GM21447 (cell line): ENCODE measurements around the gene MYL6B.
"Not testable (repeated sequence)": the region's sequence is repeated elsewhere in the genome, so short reads cannot be mapped to it uniquely, and the experiment has no call there.

ENCODE experiments used
- ATAC-seq: cut with Tn5 transposase; IDR thresholded peaks from one replicate; pipeline ENCODE4 v1.9.1; 2021; ENCODE audit not compliant: unreplicated experiment

Gene MYL6B

DNA sequence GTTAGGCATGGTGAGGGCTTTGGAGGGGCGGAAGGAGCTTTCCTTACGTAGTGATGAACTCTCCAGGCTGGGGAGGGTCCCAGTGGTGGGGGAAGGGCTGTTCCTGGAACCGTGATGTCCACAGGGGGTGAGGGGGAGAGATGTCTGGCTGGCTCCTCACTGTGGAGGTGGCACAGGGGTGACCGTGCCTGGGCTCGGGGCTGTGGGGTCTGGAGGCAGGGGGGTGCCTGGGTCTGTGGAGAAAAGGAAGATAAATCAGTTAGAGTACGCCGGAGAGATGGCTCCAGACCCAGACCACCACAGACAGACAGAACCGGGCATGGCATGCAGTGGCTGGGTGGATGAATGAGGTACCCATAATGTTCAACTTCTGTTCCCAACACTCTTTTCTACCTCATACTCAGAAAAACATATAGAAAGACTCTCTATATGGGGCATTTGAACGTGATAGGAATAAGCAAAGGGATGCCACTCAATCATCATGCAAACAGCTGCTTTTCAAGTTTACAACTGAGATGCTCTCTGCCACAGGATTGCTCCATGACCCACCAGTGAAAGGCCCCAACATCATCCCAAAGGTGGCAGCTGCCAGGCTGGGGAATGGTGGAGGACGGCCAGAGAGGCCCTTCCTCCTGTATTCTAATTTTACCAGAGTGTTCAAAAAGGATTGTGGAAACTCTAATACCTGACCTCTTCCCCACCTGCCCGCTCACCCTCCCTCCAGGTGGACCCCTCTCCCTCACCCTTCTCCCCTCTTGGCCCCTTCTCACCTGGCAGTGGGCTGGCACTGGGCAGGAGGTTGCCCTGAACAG, 11.4 kb downstream of the MYL6B start:
- ATAC-seq: no peak

GRCh38 chr12:56164345-56164729, 11.9 kb downstream of the MYL6B start:
- ATAC-seq: no peak

DNA sequence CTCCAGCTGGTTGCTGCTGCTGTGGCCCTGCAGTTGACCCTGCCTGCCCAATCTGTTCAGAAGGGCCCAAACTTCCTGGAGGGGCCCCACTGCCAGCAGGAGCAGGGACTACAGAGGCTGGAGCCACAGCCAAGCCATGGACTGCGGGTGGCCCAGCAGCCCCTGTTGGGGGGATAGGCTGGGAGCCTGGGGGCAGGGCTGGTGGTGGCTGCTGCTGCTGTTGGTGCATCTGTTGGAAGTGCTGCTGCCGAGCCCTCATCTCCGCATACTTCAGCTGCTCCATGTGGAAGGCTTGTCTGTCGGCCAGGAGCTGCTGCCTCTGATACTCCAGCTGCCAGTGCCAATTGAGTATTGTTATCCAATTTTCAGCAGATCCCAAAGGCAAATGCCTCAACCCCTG, 13.0 kb downstream of the MYL6B start:
- no peak for ATAC-seq

DNA sequence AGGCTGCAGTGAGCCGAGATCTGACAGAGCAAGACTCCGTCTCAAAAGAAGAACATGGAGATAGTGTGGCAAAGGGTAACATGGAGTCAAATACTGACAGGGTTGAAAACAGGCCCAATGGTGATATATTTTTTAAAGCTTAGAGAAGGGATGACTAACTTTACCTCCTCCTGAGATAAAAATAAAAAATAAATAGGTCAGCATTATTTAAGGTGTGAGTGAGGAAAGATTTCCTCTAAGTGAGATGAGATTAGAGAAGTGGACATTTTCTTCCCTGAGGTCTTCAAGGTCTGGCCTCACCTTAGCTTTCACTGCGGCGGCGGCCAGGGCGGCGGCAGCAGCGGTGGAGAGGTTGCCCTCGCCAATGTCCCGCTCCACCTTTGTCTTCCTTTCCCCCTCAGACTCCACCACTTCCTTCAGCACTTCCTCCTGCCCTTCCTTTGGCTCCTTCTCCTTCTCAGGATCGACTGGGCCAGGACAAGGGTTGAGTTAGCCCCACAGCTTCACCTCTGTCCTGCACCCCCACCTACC, 16.9 kb downstream of the MYL6B start:
- ATAC-seq: no peak

DNA sequence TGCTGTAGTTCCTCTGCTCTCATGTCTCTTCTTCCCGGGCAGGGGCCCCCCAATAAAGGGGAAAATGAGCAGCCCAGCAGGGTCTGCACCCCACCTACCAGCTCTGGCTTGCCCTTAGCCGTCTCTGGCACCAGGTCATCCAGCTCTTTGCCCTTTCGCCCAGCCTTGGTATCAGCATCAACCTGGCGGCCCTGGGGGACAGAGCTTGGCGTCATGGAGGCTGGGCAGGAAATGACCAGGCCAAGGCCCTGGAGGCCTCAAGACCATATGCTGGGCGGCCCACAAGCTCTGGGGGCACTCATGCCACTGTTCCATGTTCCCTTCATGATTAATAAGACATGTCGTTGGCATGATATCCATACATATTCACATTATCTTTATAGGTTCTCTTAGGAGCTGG, 20.5 kb downstream of the MYL6B start:
- ATAC-seq: no peak

DNA sequence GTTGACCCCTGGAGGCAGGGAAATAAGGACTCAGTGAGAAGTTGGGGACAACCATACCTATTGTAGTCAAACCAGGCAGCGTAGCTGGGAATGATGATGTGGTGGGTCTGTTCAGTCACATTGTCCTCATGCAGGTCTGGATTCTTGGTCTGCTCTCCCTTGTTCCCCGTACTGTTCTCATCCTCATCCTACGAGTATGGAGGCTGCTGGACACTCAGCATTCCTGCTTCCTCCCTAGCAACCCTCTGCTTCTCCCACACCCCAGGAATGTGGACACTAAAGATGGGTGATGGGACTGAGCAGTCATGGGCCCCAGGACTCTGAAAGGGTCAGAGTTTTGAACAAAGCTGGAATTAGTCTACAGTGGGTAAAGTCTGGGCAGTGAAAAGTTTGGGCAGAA, 26.0 kb downstream of the MYL6B start:
- no peak for ATAC-seq

DNA sequence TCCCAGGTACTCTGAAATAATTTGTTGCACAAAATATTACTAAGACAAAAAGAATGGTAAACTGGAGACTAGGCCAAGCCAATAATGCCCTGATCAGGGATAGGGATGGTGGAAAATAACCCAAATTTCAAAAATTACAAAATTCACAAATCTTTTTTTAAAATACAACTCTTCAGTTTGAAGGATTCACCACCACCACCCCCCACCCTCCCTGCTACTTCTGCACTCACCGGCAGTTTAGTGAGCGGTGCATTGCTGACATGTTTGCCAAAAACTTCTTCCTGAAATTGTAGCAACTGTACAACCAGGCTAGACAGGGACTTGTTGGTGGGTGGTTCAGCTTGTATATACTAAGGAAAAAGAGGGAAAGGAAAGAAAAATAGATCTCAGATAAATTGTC, 34.6 kb downstream of the MYL6B start:
- no peak for ATAC-seq

GRCh38 chr12:56188131-56188777, 35.9 kb downstream of the MYL6B start:
- ATAC-seq: no peak

GRCh38 chr12:56188778-56189098, 36.4 kb downstream of the MYL6B start:
- no peak for ATAC-seq

DNA sequence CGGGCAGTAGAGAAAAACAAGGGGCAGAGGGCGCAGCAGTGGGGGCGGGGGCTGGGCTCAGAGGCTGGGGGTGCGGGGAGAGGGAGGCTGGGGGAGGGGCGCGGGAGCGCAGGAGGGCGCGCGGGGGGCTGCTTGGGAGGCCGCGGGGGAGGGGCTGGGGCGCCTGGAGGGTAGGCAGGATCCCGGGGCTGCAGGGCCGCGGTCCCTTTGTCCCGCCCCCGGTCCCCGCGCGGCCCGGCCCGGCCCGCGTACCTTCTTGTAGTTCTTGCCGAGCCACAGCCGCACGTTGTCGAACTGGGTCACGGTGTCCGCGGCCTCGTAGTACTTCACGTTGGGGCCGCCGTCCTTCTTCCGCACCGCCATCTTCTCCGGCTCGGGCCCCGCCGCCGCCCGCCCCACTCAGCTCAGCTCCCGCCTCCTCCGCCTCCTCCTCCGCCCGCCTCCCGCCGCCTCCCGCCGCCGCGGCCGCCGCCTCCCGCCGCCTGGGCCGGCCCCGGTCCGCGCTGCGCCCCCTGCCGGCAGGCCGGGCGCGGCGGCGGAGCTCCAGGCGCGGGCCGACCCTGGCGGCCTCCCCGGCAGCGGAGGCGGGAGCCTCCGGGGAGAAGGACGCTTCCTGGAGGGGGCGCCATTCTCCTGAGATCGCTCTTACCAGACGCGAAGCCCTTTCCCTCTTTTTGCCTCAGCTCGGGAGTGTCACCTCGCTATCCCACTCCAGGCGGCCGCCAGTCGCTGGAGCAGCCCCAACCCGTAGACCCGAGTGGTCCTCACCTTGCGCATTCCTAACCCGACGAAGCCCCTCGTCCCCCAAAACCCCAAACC, 36.9 kb downstream of the MYL6B start, which contains the start of gene SMARCC2:
TSS of gene SMARCC2 (minus strand) at position 385 of the 819 bp plus-strand sequence. CDS start at position 363, 22 bp downstream.
- peak; percentile 46 for ATAC-seq

- ATAC-seq: peak; percentile 42
These were observed 37.7 kb downstream of the MYL6B start for GRCh38 chr12:56189918-56190694.

DNA sequence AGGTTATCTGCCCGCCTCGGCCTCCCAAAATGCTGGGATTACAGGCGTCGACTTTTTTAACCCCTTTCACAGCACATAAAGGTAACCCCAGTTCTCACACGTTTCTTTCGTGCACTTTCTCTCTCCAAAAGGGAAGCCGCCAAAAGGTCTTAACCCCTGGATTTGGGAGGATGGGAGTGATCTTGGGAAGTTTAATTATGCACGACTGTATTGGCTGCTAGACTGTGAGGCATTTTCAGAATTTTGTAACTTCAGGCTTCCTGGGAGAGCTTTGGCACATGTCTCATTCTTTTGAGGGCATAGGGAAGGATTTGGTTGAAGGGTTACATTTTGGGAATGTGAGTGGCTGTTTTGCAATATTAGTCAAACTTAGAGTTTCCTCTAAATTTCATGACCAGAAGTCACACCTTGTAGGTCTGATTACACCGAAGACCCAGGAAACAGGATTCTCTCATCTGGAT, 38.3 kb downstream of the MYL6B start:
- no peak for ATAC-seq

DNA sequence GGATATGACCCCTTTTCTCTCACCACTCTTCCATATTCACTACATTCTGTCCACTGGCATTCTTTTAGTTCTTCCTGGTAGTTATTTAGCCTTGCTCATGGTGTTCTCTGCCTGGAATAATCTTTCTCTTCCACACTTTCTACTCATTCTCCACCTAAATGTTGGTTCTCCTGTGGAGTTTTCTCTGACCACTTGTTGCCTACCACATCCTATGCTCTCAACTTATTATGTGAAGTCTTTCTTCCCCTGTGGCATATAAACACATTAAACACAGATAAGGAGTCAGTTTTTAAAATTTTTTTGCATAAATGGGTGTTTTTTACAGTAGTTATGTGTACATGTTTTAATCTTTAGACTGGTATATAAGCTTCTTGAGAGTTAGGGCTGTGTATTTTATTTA, 40.2 kb downstream of the MYL6B start:
- ATAC-seq: no peak

- ATAC-seq: no peak
These were observed 40.7 kb downstream of the MYL6B start for GRCh38 chr12:56193025-56193578.

DNA sequence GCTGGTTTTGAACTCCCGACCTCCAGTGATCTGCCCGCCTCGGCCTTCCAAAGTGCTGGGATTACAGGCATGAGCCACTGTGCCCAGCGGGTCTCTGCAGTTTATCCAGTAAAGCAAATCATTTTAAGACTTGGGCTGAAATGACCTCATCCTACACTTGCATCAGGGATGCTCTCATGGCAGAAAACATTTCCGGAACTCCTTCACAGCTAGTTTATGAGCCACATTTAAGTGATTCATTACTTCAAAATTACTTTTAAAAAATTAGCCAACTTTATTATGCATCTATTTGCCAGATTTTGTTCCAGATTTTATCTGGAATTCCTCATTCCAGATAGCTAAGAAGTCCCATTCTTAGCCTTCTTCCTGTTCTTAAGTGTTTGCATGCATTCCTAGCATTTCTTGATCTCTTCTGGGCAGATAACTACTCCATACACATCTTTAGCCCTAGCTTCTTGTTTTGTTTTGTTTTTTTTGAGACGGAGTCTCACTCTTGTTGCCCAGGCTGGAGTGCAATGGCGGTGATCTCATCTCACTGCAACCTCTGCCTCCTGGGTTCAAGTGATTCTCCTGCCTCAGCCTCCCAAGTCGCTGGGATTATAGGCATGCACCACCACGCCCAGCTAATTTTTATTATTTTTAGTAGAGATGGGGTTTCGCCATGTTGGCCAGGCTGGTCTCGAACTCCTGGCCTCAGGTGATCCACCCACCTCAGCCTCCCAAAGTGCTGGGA, 44.6 kb downstream of the MYL6B start:
- ATAC-seq: not testable (repeated sequence)

GRCh38 chr12:56197921-56198635, 45.7 kb downstream of the MYL6B start:
- ATAC-seq: no peak

GRCh38 chr12:56198836-56199235, 46.4 kb downstream of the MYL6B start:
- ATAC-seq: no peak

- no peak for ATAC-seq
These were observed 50.0 kb downstream of the MYL6B start for GRCh38 chr12:56202366-56202765.

GRCh38 chr12:56202838-56203237, 50.5 kb downstream of the MYL6B start:
- ATAC-seq: no peak
